Hepatocyte (in vitro differentiated cells): ENCODE measurements around the gene BID. TPM values are rescaled to one million over a fixed set of nuclear protein-coding genes. Genes with fewer than 3 reads are reported as not detected.
A peak's percentile ranks its signal among the peaks of the same experiment; 100 is the strongest.

Experiments used
- DNase-seq: peaks from one replicate; pipeline ENCODE4 v3.0.0-alpha.2; 2016; ENCODE audit warnings: low spot score
- H2AFZ ChIP-seq: fragments of 200-600 bp; sonication (generic); 2 replicates; pipeline ENCODE4 v1.6.0; 2016; ENCODE audit warnings: antibody characterized with exemption, mild to moderate bottlenecking
- H3K27ac ChIP-seq: fragments of 200-600 bp; sonication (generic); 2 replicates; pipeline ENCODE4 v1.5.1; 2016; ENCODE audit warnings: mild to moderate bottlenecking
- H3K27me3 ChIP-seq: fragments of 200-600 bp; sonication (generic); 2 replicates; pipeline ENCODE4 v1.6.1; 2016
- H3K36me3 ChIP-seq: fragments of 200-600 bp; sonication (generic); replicated peaks from 2 replicates; pipeline ENCODE4 v1.5.1; 2016; ENCODE audit warnings: low read depth; ENCODE audit not compliant: insufficient read depth
- H3K4me1 ChIP-seq: fragments of 200-600 bp; sonication (generic); 2 replicates; pipeline ENCODE4 v1.5.1; 2016; ENCODE audit warnings: mild to moderate bottlenecking, moderate library complexity; ENCODE audit not compliant: insufficient read depth
- H3K4me2 ChIP-seq: fragments of 200-600 bp; sonication (generic); 2 replicates; pipeline ENCODE4 v1.6.0; 2016
- H3K4me3 ChIP-seq: fragments of 200-600 bp; sonication (generic); 2 replicates; pipeline ENCODE4 v1.5.1; 2016; ENCODE audit warnings: mild to moderate bottlenecking
- H3K79me2 ChIP-seq: fragments of 200-600 bp; sonication (generic); 2 replicates; pipeline ENCODE4 v1.6.0; 2017; ENCODE audit warnings: mild to moderate bottlenecking
- H3K9me2 ChIP-seq: fragments of 200-600 bp; sonication (generic); replicated peaks from 2 replicates; pipeline ENCODE4 v1.6.0; 2017; ENCODE audit warnings: mild to moderate bottlenecking; ENCODE audit not compliant: insufficient read depth
- H3K9me3 ChIP-seq: fragments of 200-600 bp; sonication (generic); 2 replicates; pipeline ENCODE4 v1.5.1; 2016; ENCODE audit warnings: low read depth, mild to moderate bottlenecking
- H4K20me1 ChIP-seq: fragments of 200-600 bp; sonication (generic); 2 replicates; pipeline ENCODE4 v1.6.0; 2016; ENCODE audit warnings: mild to moderate bottlenecking; ENCODE audit not compliant: insufficient read depth, poor library complexity, severe bottlenecking
- CTCF ChIP-seq: fragments of 200-600 bp; sonication (generic); IDR thresholded peaks from 2 replicates; pipeline ENCODE4 v1.5.1; 2016; ENCODE audit warnings: antibody characterized with exemption, mild to moderate bottlenecking; ENCODE audit not compliant: poor library complexity
- EZH2 ChIP-seq: fragments of 200-600 bp; sonication (generic); IDR thresholded peaks from 2 replicates; pipeline ENCODE4 v1.6.1; 2016; ENCODE audit warnings: antibody characterized with exemption, mild to moderate bottlenecking, borderline replicate concordance
- EZH2phosphoT487 ChIP-seq: fragments of 200-600 bp; sonication (generic); IDR thresholded peaks from one replicate; pipeline ENCODE4 v1.6.1; 2018; ENCODE audit warnings: antibody characterized with exemption, mild to moderate bottlenecking, low read depth, moderate library complexity; ENCODE audit not compliant: unreplicated experiment, severe bottlenecking
- WGBS: methylation state at CpG from one replicate; pipeline ENCODE4 v1.1.6; 2016; ENCODE audit warnings: low lambda C conversion rate; ENCODE audit errors: missing lambda C conversion rate; 5-methylcytosine and 5-hydroxymethylcytosine counted together
- polyA plus RNA-seq: library from polyadenylated mRNA; unstranded; fragments of >200 nt; fragmentation: Nextera tagmentation; extraction: Ambion mirVana; gene quantifications from 2 replicates; pipeline ENCODE4 v1.2.1, GENCODE V29; 2016
- total RNA-seq: library from RNA; depleted of rRNA; stranded (reverse); fragments of >200 nt; gene quantifications from 2 replicates; pipeline ENCODE4 v1.2.3, GENCODE V29; 2014

The BID gene
- total and polyA plus RNA-seq, 2 experiments from 2014 or later = 34.5 to 55.5 TPM

GRCh38 chr22:17782621-17783020, 8.4 kb upstream of the BID start:
- Histone ChIP-seq H3K4me1 (no peaks in the 10 kb centered on the region), H3K79me2 (no peaks in the 10 kb centered on the region), H3K9me3 (no peaks in the 10 kb centered on the region), H4K20me1 (no peaks in the 10 kb centered on the region), H3K4me2 (no peak overlapping the region), H3K36me3 (no peaks in the 10 kb centered on the region), H3K27ac (no peak overlapping the region), H2AFZ (no peak overlapping the region), H3K9me2 (no peaks in the 10 kb centered on the region), H3K4me3 (no peak overlapping the region), H3K27me3 (no peaks in the 10 kb centered on the region)
- no peak for DNase-seq
- WGBS = 97% methylated on average over 13 of the region's 13 CpGs
- TF ChIP-seq EZH2phosphoT487 (no peak), EZH2 (no peak), CTCF (no peak)

- Histone ChIP-seq H3K9me3 (no peaks in the 10 kb centered on the region), H3K27me3 (no peaks in the 10 kb centered on the region), H3K79me2 (no peaks in the 10 kb centered on the region), H3K36me3 (no peaks in the 10 kb centered on the region), H3K4me3 (no peak overlapping the region), H3K4me1 (no peaks in the 10 kb centered on the region), H3K4me2 (no peak overlapping the region), H2AFZ (no peak overlapping the region), H4K20me1 (no peaks in the 10 kb centered on the region), H3K27ac (no peak overlapping the region), H3K9me2 (no peaks in the 10 kb centered on the region)
- 90% methylated on average over 13 of the region's 13 CpGs for WGBS
- DNase-seq = no peak
- TF ChIP-seq EZH2phosphoT487 = no peak
- no peak for TF ChIP-seq CTCF
- TF ChIP-seq EZH2 = no peak
Measured at GRCh38 chr22:17782158-17782557, 7.9 kb upstream of the BID start.

DNA sequence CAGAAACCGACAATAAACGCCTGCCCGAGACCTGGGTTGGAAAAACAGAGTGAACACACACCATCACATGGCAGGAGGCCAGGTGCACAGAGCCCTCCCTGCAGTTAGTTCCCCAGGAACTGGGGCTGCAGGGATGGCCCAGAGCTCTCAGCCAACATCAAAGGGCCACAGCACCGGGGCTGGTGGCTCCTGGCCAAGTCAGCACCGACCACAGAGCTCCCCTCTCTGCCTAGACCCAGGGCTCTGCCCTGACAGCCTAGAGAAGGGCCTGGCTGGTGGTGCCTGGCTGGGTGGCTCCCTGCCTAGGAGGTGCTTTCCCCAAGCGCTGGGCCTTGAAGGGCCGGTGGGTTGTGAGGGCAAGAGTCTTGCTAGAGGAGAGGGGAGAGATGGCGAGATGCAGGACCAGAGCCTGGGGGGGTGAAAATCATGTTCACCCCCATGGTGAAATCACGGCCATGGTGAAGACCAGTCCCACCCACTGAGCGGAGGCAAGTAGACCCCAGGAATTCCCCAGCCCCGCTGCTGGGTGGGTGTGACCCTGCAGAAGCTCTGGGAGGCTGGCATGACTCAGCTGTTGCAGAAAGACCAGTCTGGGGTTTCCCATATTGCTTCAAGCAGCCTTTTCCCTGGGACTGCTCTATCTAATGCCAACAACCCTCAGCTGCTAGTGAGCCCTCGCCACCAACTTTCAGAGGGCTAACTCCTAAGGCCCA, 7.2 kb upstream of the BID start:
- H3K4me3 ChIP-seq = no peak overlapping the region
- no peak for TF ChIP-seq EZH2
- no peak for TF ChIP-seq CTCF
- TF ChIP-seq EZH2phosphoT487 = no peak
- no peak overlapping the region for H3K4me2 ChIP-seq
- H3K9me2 ChIP-seq = no peaks in the 10 kb centered on the region
- H3K9me3 ChIP-seq = no peaks in the 10 kb centered on the region
- WGBS = 72% methylated on average over 12 of the region's 12 CpGs
- H2AFZ ChIP-seq = no peak overlapping the region
- no peaks in the 10 kb centered on the region for H3K4me1 ChIP-seq
- no peaks in the 10 kb centered on the region for H3K27me3 ChIP-seq
- no peaks in the 10 kb centered on the region for H3K79me2 ChIP-seq
- DNase-seq = peak; percentile 71
- no peaks in the 10 kb centered on the region for H4K20me1 ChIP-seq
- no peaks in the 10 kb centered on the region for H3K36me3 ChIP-seq
- H3K27ac ChIP-seq = no peak overlapping the region
